Erythroblast (primary cell): ENCODE data around the gene TMEM114.

Experiments used
- GATA1 ChIP-seq: IDR thresholded peaks from 2 replicates; pipeline ENCODE4 v1.6.1; 2011; ENCODE audit warnings: low read depth, mild to moderate bottlenecking, control low read depth, low read length, moderate library complexity
- POLR2A ChIP-seq: IDR thresholded peaks from 2 replicates; pipeline ENCODE4 v1.6.1; 2011; ENCODE audit warnings: mild to moderate bottlenecking, low read length

DNA sequence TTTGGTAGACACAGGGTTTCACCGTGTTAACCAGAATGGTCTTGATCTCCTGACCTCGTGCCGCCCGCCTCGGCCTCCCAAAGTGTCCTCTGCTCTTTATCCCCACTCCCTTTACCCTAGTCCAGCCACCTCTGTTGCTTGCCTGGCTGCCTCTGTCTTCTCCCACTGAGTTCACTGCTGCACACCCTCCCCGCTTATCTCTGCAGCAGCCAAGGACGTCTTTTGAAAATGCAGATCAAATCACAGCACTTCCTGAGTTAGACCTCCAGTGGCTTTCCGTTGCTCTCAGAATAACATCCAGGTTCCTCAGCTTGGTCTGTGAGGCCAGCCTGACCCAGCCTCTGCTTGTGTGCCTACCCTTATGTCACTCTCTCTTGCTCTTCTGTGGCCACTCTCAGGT lies 36.6 kb upstream of the TMEM114 start:
- TF ChIP-seq POLR2A (no peak), GATA1 (no peak)
